Measurements from ENCODE around the gene CDK5RAP1. TPM values are rescaled to one million over a fixed set of nuclear protein-coding genes. Genes with fewer than 3 reads are reported as not detected.

Gene CDK5RAP1
- total and polyA plus RNA-seq, 2 experiments from 2014 or later = 37.9 to 47.8 TPM

DNA sequence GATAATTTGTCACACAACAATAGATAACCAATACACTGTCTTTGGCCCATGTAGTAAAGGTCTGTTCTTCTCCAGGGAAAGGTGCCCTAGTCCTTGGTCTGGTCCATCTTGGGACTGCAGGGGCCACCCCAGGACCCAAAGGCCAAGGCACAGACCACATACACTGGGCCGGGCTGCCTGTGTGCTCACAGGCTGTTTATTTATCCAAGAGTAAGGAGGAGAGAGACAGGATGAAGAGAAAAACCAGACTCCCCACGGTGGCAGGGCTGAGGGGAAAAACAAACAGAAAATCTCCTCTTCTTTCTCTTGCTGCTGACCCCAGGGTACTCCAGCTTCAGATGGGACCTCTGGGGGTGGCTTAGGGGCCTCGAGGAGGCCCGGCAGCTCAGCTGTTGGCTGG is 6.5 kb upstream of the CDK5RAP1 start:
- H3K9me3 ChIP-seq (ENCODE audit: low read depth) = no peaks in the 10 kb centered on the region

DNA sequence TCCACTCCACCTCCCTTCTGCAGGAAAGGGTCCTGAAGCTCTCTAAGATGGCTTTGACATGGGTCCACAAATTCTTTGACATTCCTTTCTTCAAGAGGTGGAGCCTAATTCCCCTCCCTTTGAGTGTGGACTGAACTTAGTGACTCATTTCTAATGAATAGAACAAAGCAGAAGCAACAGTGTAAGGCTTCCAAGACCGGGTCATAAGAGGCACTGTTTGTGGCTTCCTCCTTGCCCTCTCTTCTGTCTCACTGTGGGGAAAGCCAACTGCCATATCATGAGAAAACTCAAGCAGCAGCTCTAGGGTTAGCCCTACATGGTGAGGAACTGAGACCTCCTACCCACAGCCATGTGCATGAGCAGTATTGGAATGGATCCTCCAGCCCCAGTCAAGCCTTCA is 5.9 kb upstream of the CDK5RAP1 start:
- DNase-seq (ENCODE audit: low read depth in 1 of 2, low spot score in 1 of 2) = peak in 1 of 2 donors; percentile 11
- H3K27me3 ChIP-seq = no peaks in the 10 kb centered on the region
- peaks cover 49% of the 10 kb centered on the region for H3K36me3 ChIP-seq
- H3K9me3 ChIP-seq (ENCODE audit: low read depth) = no peaks in the 10 kb centered on the region
- no peaks in the 10 kb centered on the region for H3K4me1 ChIP-seq (ENCODE audit: low read depth)
- no peak overlapping the region for H3K4me3 ChIP-seq
- TF ChIP-seq, protein P1, sequence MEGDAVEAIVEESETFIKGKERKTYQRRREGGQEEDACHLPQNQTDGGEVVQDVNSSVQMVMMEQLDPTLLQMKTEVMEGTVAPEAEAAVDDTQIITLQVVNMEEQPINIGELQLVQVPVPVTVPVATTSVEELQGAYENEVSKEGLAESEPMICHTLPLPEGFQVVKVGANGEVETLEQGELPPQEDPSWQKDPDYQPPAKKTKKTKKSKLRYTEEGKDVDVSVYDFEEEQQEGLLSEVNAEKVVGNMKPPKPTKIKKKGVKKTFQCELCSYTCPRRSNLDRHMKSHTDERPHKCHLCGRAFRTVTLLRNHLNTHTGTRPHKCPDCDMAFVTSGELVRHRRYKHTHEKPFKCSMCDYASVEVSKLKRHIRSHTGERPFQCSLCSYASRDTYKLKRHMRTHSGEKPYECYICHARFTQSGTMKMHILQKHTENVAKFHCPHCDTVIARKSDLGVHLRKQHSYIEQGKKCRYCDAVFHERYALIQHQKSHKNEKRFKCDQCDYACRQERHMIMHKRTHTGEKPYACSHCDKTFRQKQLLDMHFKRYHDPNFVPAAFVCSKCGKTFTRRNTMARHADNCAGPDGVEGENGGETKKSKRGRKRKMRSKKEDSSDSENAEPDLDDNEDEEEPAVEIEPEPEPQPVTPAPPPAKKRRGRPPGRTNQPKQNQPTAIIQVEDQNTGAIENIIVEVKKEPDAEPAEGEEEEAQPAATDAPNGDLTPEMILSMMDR (IDR thresholded peaks at IDR 0.05; ENCODE audit: low read depth, low read length) = no peak
- H3K27ac ChIP-seq = peak overlapping the region; percentile 54

More for the DNA sequence above, 6.5 kb upstream of the CDK5RAP1 start:
- H3K27ac ChIP-seq = peak overlapping the region; percentile 54
- peaks cover 55% of the 10 kb centered on the region for H3K36me3 ChIP-seq
- no peaks in the 10 kb centered on the region for H3K27me3 ChIP-seq
- H3K4me3 ChIP-seq = no peak overlapping the region
- H3K4me1 ChIP-seq (ENCODE audit: low read depth) = no peaks in the 10 kb centered on the region
- TF ChIP-seq, protein P1 (IDR thresholded peaks at IDR 0.05; ENCODE audit: low read depth, low read length) = no peak
- DNase-seq (ENCODE audit: low read depth in 1 of 2, low spot score in 1 of 2) = no peak

DNA sequence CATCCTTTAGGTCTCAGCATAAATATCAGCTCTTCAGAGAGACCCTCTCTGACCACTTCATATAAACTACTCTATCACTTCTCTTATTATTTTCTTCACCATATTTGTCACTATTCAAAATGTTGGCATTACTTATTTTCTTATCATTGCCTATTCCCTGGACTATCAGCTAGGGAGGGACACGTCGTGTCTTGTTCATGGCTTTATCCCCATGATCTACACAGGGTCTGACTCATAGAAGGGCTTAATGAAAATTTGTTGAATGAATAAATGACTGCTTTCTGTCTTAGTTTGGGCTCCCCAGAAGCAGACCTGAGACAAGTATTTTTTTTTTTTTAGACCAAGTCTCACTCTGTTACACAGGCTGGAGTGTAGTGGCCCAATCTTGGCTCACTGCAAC is 3.0 kb upstream of the CDK5RAP1 start:
- Histone ChIP-seq H3K4me1 (ENCODE audit: low read depth) (peaks cover 6% of the 10 kb centered on the region), H3K9me3 (ENCODE audit: low read depth) (no peaks in the 10 kb centered on the region), H3K27me3 (no peaks in the 10 kb centered on the region), H3K4me3 (no peak overlapping the region), H3K36me3 (peaks cover 23% of the 10 kb centered on the region), H3K27ac (peak overlapping the region; percentile 4)
- no peak for DNase-seq (ENCODE audit: low read depth in 1 of 2, low spot score in 1 of 2)
- TF ChIP-seq, protein P1 (IDR thresholded peaks at IDR 0.05; ENCODE audit: low read depth, low read length) = no peak

DNA sequence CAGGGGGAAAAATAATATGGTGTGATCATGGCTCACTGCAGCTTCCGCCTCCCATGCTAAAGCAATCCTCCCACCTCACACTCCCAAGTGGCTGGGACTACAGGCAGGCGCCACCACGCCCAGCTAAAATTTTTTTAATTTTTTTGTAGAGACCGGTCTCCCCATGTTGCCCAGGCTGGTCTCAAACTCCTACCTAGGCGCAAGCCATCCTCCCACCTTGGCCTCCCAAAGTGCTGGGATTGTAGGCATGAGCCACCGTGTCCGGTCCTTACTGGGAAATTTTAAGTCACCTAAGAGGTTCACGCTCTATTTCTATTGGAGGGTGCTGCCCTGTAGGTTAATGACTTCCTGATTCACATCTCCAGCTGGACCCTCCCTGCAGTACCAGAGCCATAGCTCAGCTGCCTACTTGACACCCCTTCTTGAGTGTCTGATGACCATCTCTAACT is 626 bp upstream of the CDK5RAP1 start:
- peak in 1 of 2 donors; percentile 39 for DNase-seq (ENCODE audit: low read depth in 1 of 2, low spot score in 1 of 2)
- Histone ChIP-seq H3K9me3 (ENCODE audit: low read depth) (no peaks in the 10 kb centered on the region), H3K4me1 (ENCODE audit: low read depth) (peaks cover 6% of the 10 kb centered on the region), H3K27ac (no peak overlapping the region), H3K4me3 (peak overlapping the region; percentile 91), H3K36me3 (peaks cover 4% of the 10 kb centered on the region), H3K27me3 (no peaks in the 10 kb centered on the region)
- TF ChIP-seq, protein P1 (IDR thresholded peaks at IDR 0.05; ENCODE audit: low read depth, low read length) = no peak

DNA sequence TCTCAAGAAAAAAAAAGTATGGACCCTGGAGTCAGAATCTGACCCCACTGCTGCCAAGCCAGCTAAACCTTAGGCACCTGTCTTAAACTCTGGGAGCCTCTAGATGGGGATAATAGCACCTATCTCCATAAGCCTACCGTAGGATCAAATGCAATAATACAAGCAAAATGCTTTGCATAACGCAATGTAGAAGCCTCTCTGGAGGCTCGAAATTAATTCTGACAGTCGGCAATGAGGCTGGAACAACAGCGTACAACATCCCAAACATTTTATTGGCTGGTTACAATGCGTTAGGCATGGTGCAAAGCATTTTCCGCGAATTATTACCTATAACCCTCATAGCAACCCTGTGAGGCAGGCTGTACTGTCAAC is 521 bp downstream of the CDK5RAP1 start:
- Histone ChIP-seq H3K36me3 (peaks cover 7% of the 10 kb centered on the region), H3K4me1 (ENCODE audit: low read depth) (peaks cover 6% of the 10 kb centered on the region), H3K4me3 (peak overlapping the region; percentile 91), H3K27me3 (no peaks in the 10 kb centered on the region), H3K27ac (peak overlapping the region; percentile 42), H3K9me3 (ENCODE audit: low read depth) (no peaks in the 10 kb centered on the region)
- TF ChIP-seq, protein P1 (IDR thresholded peaks at IDR 0.05; ENCODE audit: low read depth, low read length) = no peak
- peak; percentile 16 to 32 for DNase-seq (ENCODE audit: low read depth in 1 of 2, low spot score in 1 of 2)

Data from cardiac muscle cell (in vitro differentiated cells and primary cell).